ENCODE results near the gene RCCD1. TPM values are rescaled to one million over a fixed set of nuclear protein-coding genes. Genes with fewer than 3 reads are reported as not detected.
A peak's percentile ranks its signal among the peaks of the same experiment; 100 is the strongest.

RCCD1 gene
- total RNA-seq, 1 experiment from 2014 or later: 28.8 TPM

GRCh38 chr15:90952901-90953677 lies 1.6 kb upstream of the RCCD1 start:
- Histone ChIP-seq H3K27me3 (replicated peaks; ENCODE audit: insufficient read depth, low read depth, low read length, poor library complexity) (no peaks in the 10 kb centered on the region), H3K4me1 (ENCODE audit: insufficient read depth, low read length, poor library complexity, severe bottlenecking) (peaks cover 11% of the 10 kb centered on the region), H3K9me3 (ENCODE audit: low read depth, low read length, poor library complexity, severe bottlenecking) (no peaks in the 10 kb centered on the region), H3K36me3 (ENCODE audit: insufficient read depth, low read length, poor library complexity, severe bottlenecking) (peaks cover 28% of the 10 kb centered on the region), H3K27ac (ENCODE audit: low read depth, low read length, poor library complexity, severe bottlenecking) (no peak overlapping the region), H3K4me3 (ENCODE audit: low read depth, low read length, poor library complexity, severe bottlenecking) (no peak overlapping the region)
- intact Hi-C loops (cut with micrococcal nuclease; ENCODE audit: unreplicated experiment): no loop called here
- ChIA-PET POLR2A (ENCODE audit: low non-redundant PET) (no interaction called here), CTCF (interaction anchor here (0.6 kb wide), 1 partner anchor 600 kb away, joined by 4 read pairs; no protein-coding TSS in a partner anchor)
- DNase-seq (ENCODE audit: low spot score): no peak
- no peak for TF ChIP-seq EZH2 (IDR thresholded peaks at IDR 0.05; ENCODE audit: borderline replicate concordance, low read depth, low read length, poor library complexity, severe bottlenecking)
- no peak for TF ChIP-seq CTCF (conservative IDR thresholded peaks at IDR 0.05; ENCODE audit: low read depth, low read length)
- no TSS peak for BruUV-seq (replicated peaks)

- intact Hi-C loops (cut with micrococcal nuclease; ENCODE audit: unreplicated experiment): no loop called here
- H3K27me3 ChIP-seq (replicated peaks; ENCODE audit: insufficient read depth, low read depth, low read length, poor library complexity): no peaks in the 10 kb centered on the region
- H3K4me3 ChIP-seq (ENCODE audit: low read depth, low read length, poor library complexity, severe bottlenecking): peak overlapping the region; percentile 76
- no peak for DNase-seq (ENCODE audit: low spot score)
- TF ChIP-seq EZH2 (IDR thresholded peaks at IDR 0.05; ENCODE audit: borderline replicate concordance, low read depth, low read length, poor library complexity, severe bottlenecking) (no peak), CTCF (conservative IDR thresholded peaks at IDR 0.05; ENCODE audit: low read depth, low read length) (no peak)
- CTCF ChIA-PET: interaction anchor here (1.0 kb wide), 1 partner anchor 21 kb away, joined by 6 read pairs; the partner anchor contains the start of gene HDDC3
- POLR2A ChIA-PET (ENCODE audit: low non-redundant PET): interaction anchor here (0.6 to 0.7 kb wide), 2 partner anchors 143 to 718 kb away, joined by 3 to 7 read pairs; no protein-coding TSS in a partner anchor
- peak overlapping the region; percentile 98 for H3K27ac ChIP-seq (ENCODE audit: low read depth, low read length, poor library complexity, severe bottlenecking)
- H3K36me3 ChIP-seq (ENCODE audit: insufficient read depth, low read length, poor library complexity, severe bottlenecking): peaks cover 28% of the 10 kb centered on the region
- TSS peak; percentile 68 for BruUV-seq (replicated peaks)
- H3K4me1 ChIP-seq (ENCODE audit: insufficient read depth, low read length, poor library complexity, severe bottlenecking): peaks cover 15% of the 10 kb centered on the region
- H3K9me3 ChIP-seq (ENCODE audit: low read depth, low read length, poor library complexity, severe bottlenecking): no peaks in the 10 kb centered on the region
Measured at GRCh38 chr15:90953947-90954711, 555 bp upstream of the RCCD1 start.

- TF ChIP-seq EZH2 (IDR thresholded peaks at IDR 0.05; ENCODE audit: borderline replicate concordance, low read depth, low read length, poor library complexity, severe bottlenecking) (no peak), CTCF (conservative IDR thresholded peaks at IDR 0.05; ENCODE audit: low read depth, low read length) (no peak)
- Histone ChIP-seq H3K27me3 (replicated peaks; ENCODE audit: insufficient read depth, low read depth, low read length, poor library complexity) (no peaks in the 10 kb centered on the region), H3K4me1 (ENCODE audit: insufficient read depth, low read length, poor library complexity, severe bottlenecking) (peaks cover 15% of the 10 kb centered on the region), H3K9me3 (ENCODE audit: low read depth, low read length, poor library complexity, severe bottlenecking) (no peaks in the 10 kb centered on the region), H3K4me3 (ENCODE audit: low read depth, low read length, poor library complexity, severe bottlenecking) (peak overlapping the region; percentile 76), H3K36me3 (ENCODE audit: insufficient read depth, low read length, poor library complexity, severe bottlenecking) (peaks cover 34% of the 10 kb centered on the region), H3K27ac (ENCODE audit: low read depth, low read length, poor library complexity, severe bottlenecking) (peak overlapping the region; percentile 98)
- TSS peak; percentile 48 for BruUV-seq (replicated peaks)
- peak; percentile 55 for DNase-seq (ENCODE audit: low spot score)
- intact Hi-C loops (cut with micrococcal nuclease; ENCODE audit: unreplicated experiment): loop anchor here (1.0 to 5.0 kb wide), 3 partner anchors 20 to 315 kb away; partner anchors contain the start of genes PRC1 and UNC45A
- POLR2A ChIA-PET (ENCODE audit: low non-redundant PET): interaction anchor here (0.5 kb wide), 1 partner anchor 641 kb away, joined by 10 read pairs; no protein-coding TSS in a partner anchor
- CTCF ChIA-PET: interaction anchor here (0.7 to 1.7 kb wide), 10 partner anchors 8 to 808 kb away, joined by 3 to 26 read pairs (median 8); partner anchors contain the start of genes HDDC3 and UNC45A
Measured at GRCh38 chr15:90955624-90956273, 1.1 kb downstream of the RCCD1 start.

Measured in A673 (cell line).